Small intestine (tissue), 7 donors: ENCODE measurements around the gene SMDT1. TPM values are rescaled to one million over a fixed set of nuclear protein-coding genes. Genes with fewer than 3 reads are reported as not detected.
A peak's percentile ranks its signal among the peaks of the same experiment; 100 is the strongest.

ENCODE experiments used
- DNase-seq, 2 donors: peaks; one replicate each; pipeline versions ENCODE4 v3.0.0 to v3.0.0-alpha.2; 2013
- FAIRE-seq: peaks from 2 replicates; lab custom pipeline; 2012; peaks lifted over from hg19 to GRCh38; lab: Jason Lieb, UNC
- H3K27ac ChIP-seq, 3 donors: one replicate each; pipeline ENCODE4 v1.5.1; 2013; ENCODE audit warnings: low read length in 2 of 3, mild to moderate bottlenecking in 2 of 3, control low read depth in 1 of 3, inconsistent platforms in 1 of 3, low read depth in 1 of 3, moderate library complexity in 1 of 3
- H3K27me3 ChIP-seq, 3 donors: one replicate each; pipeline ENCODE4 v1.6.1; 2013; ENCODE audit warnings: low read length in 3 of 3, inconsistent platforms in 1 of 3; ENCODE audit not compliant: control insufficient read depth in 3 of 3, insufficient read depth in 3 of 3
- H3K36me3 ChIP-seq, 3 donors: one replicate each; pipeline ENCODE4 v1.6.1; 2013; ENCODE audit warnings: low read length in 3 of 3, inconsistent platforms in 1 of 3, low read depth in 1 of 3, mild to moderate bottlenecking in 1 of 3, moderate library complexity in 1 of 3; ENCODE audit not compliant: control insufficient read depth in 3 of 3, insufficient read depth in 2 of 3
- H3K4me1 ChIP-seq, 3 donors: one replicate each; pipeline ENCODE4 v1.6.1; 2013; ENCODE audit warnings: low read length in 2 of 3, inconsistent platforms in 1 of 3, low read depth in 1 of 3, mild to moderate bottlenecking in 1 of 3, moderate library complexity in 1 of 3; ENCODE audit not compliant: control insufficient read depth in 3 of 3, insufficient read depth in 2 of 3
- H3K4me3 ChIP-seq, 3 donors: one replicate each; pipeline ENCODE4 v1.5.1; 2013; ENCODE audit warnings: low read length in 3 of 3, control low read depth in 1 of 3, inconsistent platforms in 1 of 3, low read depth in 1 of 3, mild to moderate bottlenecking in 1 of 3, moderate library complexity in 1 of 3
- H3K9me3 ChIP-seq, 2 donors: one replicate each; pipeline ENCODE4 v1.6.1; 2013; ENCODE audit warnings: low read depth in 1 of 2, low read length in 1 of 2; ENCODE audit not compliant: control insufficient read depth in 2 of 2, insufficient read depth in 1 of 2
- WGBS, 3 donors: extraction: QIAGEN DNeasy Blood & Tissue Kit; methylation state at CpG; one replicate each; pipeline ENCODE4 v1.1.7; 2013; 5-methylcytosine and 5-hydroxymethylcytosine counted together
- polyA plus RNA-seq, 4 donors: library from polyadenylated mRNA; stranded (reverse) in 3 of 4; unstranded in 1 of 4; fragments of 200-250 nt in 3 of 4; fragments of 120-200 nt in 1 of 4; gene quantifications; one replicate each; pipeline versions ENCODE4 v1.2.1 to v1.2.3, GENCODE V29; 2013
- donor health status: healthy with polysubstance abuse.
- donor health status: control.
- donor health status: control.
- donor health status: Bipolar disorder and iron deficiency.
- donor health status: healthy.

The SMDT1 gene
- polyA plus RNA-seq, 4 donors, result 98.4 to 304 (median 134) TPM

DNA sequence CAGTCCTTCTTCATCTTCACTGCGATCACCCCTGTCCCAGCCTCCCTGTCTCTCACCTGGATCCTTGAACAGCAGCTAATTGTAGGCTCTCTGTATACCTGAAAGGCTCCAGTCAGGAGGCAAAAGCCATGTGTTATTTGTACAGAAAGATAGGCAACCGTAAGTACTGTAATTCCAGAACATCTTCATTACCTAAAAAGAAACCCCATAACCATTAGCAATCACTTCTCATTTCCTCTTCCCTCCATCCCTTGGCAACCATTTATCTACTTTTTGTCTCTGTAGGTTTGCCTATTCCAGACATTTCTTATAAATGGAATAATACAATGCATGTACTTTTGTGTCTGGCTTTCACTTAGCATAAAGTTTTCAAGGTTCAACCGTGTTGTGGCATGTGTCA lies 26.7 kb upstream of the SMDT1 start:
- H3K4me3 ChIP-seq, result no peak overlapping the region
- FAIRE-seq (no peak), DNase-seq (no peak)
- WGBS, 3 donors, result 84 to 88% (median 86%) methylated on average over 3 of the region's 3 CpGs
- H3K27me3 ChIP-seq, result no peaks in the 10 kb centered on the region
- H3K9me3 ChIP-seq, result peaks cover 0 to 3% of the 10 kb centered on the region in 2 donors
- no peak overlapping the region for H3K27ac ChIP-seq
- H3K4me1 ChIP-seq, result no peaks in the 10 kb centered on the region
- no peaks in the 10 kb centered on the region for H3K36me3 ChIP-seq

GRCh38 chr22:42056757-42057511 lies 22.6 kb upstream of the SMDT1 start:
- Histone ChIP-seq H3K27me3 (no peaks in the 10 kb centered on the region), H3K27ac (no peak overlapping the region), H3K4me3 (no peak overlapping the region), H3K4me1 (no peaks in the 10 kb centered on the region), H3K9me3 (peaks cover 0 to 6% of the 10 kb centered on the region in 2 donors), H3K36me3 (peaks cover 8 to 29% (median 15%) of the 10 kb centered on the region in 3 donors)
- no peak for DNase-seq
- no peak for FAIRE-seq
- WGBS, 3 donors, result 98 to 100% (median 100%) methylated on average over 1 of the region's 1 CpG

DNA sequence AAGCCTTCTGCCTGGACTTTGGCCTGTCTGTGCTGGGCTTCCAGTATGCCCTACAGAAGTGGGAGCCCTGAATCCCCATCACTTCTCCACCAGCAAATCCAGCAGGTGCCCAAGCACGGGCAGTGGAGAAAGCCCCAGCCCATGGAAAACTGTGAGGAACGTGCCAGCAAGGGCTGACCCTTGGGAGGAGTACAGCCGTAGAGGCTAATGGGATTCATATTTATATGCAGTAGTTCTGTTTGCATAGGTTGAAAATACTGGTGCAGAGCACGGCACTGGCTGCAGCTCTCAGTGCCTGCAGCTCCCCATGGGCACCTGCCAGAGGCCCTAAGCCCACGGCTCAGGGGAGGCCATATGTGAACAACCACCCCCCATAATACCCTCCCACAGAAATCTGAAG lies 19.0 kb upstream of the SMDT1 start:
- WGBS, 3 donors, result 85 to 95% (median 93%) methylated on average over 5 of the region's 5 CpGs
- DNase-seq (no peak), FAIRE-seq (no peak)
- Histone ChIP-seq H3K9me3 (peaks cover 0 to 6% of the 10 kb centered on the region in 2 donors), H3K4me3 (no peak overlapping the region), H3K27ac (no peak overlapping the region), H3K27me3 (no peaks in the 10 kb centered on the region), H3K36me3 (peaks cover 8 to 46% (median 21%) of the 10 kb centered on the region in 3 donors), H3K4me1 (peaks cover 0 to 3% (median 2%) of the 10 kb centered on the region in 3 donors)

DNA sequence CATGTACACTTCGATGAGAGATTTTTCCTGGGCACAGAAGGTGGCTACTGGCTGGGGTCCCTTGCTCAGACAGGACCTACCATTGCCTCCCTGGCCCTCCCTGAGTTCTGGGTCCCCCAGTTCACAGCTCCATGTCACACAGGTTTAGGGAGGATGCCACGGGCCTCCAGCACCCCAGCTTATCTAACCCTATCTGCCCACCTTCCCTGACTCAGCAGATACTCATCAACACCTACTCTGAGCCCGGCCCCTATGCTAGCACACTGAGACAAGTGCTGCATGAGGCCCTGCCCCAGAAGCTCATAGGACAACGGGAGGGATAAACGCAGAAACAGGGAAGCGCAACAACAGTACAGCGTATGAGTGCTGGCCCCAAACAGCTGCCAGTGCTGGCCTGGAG lies 18.5 kb upstream of the SMDT1 start:
- Histone ChIP-seq H3K9me3 (peaks cover 0 to 6% of the 10 kb centered on the region in 2 donors), H3K36me3 (peaks cover 8 to 52% (median 21%) of the 10 kb centered on the region in 3 donors), H3K4me1 (peaks cover 0 to 3% (median 2%) of the 10 kb centered on the region in 3 donors), H3K27me3 (no peaks in the 10 kb centered on the region), H3K4me3 (no peak overlapping the region), H3K27ac (no peak overlapping the region)
- FAIRE-seq (no peak), DNase-seq (no peak)
- WGBS, 3 donors, result 93 to 99% (median 99%) methylated on average over 7 of the region's 7 CpGs

- H3K27me3 ChIP-seq, result no peaks in the 10 kb centered on the region
- 89 to 95% (median 94%) methylated on average over 10 of the region's 10 CpGs for WGBS, 3 donors
- FAIRE-seq, result no peak
- peaks cover 8 to 68% (median 27%) of the 10 kb centered on the region in 3 donors for H3K36me3 ChIP-seq
- H3K9me3 ChIP-seq, result peaks cover 0 to 3% of the 10 kb centered on the region in 2 donors
- H3K4me3 ChIP-seq, result no peak overlapping the region
- DNase-seq, result no peak
- H3K4me1 ChIP-seq, result peaks cover 0 to 3% (median 2%) of the 10 kb centered on the region in 3 donors
- H3K27ac ChIP-seq, result no peak overlapping the region
Observed at GRCh38 chr22:42062506-42063170, 16.9 kb upstream of the SMDT1 start.

GRCh38 chr22:42064629-42065028 lies 14.9 kb upstream of the SMDT1 start:
- DNase-seq, result peak; percentile 52 to 80
- peak overlapping the region in 1 of 3 donors; percentile 29 for H3K27ac ChIP-seq
- H3K4me3 ChIP-seq, result no peak overlapping the region
- 12 to 70% (median 21%) methylated on average over 1 of the region's 1 CpG for WGBS, 3 donors
- FAIRE-seq, result no peak
- peaks cover 0 to 4% (median 2%) of the 10 kb centered on the region in 3 donors for H3K4me1 ChIP-seq
- H3K9me3 ChIP-seq, result no peaks in the 10 kb centered on the region
- H3K36me3 ChIP-seq, result peaks cover 4 to 72% (median 23%) of the 10 kb centered on the region in 3 donors
- no peaks in the 10 kb centered on the region for H3K27me3 ChIP-seq

DNA sequence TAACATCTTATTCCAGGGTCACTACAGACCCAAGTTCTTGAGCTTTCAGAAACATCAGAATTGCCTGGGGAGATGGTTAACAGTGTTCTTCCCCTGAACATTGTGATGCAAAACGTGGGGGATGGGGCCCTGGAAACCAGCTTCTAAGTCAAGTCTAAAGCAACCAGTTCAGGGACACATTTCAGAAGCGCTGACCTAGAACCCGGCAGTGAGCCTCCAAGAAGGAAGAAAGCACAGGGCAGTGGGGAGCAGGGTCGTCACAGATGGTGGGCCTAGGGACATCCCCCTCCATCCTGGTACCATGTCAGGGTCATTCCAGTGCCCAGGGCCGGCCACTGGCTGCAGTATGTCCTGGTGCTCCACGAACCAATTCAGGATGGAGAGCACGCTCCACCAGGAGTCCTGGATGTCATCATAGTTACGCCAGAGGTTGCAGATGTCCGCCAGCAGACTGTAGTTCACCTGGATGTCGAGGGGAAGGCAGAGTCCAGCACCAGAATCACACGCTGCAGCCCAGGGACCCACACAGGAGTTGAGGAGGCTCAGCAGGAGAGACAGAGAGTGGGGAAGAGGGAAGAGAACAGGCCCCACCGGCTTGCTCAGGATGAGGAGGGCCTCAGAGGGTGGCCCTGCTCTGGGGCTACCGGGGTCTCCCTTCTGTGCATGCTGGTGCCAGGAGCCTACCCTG lies 13.9 kb upstream of the SMDT1 start:
- Histone ChIP-seq H3K9me3 (no peaks in the 10 kb centered on the region), H3K27me3 (no peaks in the 10 kb centered on the region), H3K4me1 (peaks cover 0 to 10% (median 5%) of the 10 kb centered on the region in 3 donors), H3K4me3 (no peak overlapping the region), H3K27ac (no peak overlapping the region), H3K36me3 (peaks cover 4 to 63% (median 17%) of the 10 kb centered on the region in 3 donors)
- no peak for FAIRE-seq
- DNase-seq, result no peak
- WGBS, 3 donors, result 88 to 90% (median 89%) methylated on average over 12 to 13 of the region's 13 CpGs

DNA sequence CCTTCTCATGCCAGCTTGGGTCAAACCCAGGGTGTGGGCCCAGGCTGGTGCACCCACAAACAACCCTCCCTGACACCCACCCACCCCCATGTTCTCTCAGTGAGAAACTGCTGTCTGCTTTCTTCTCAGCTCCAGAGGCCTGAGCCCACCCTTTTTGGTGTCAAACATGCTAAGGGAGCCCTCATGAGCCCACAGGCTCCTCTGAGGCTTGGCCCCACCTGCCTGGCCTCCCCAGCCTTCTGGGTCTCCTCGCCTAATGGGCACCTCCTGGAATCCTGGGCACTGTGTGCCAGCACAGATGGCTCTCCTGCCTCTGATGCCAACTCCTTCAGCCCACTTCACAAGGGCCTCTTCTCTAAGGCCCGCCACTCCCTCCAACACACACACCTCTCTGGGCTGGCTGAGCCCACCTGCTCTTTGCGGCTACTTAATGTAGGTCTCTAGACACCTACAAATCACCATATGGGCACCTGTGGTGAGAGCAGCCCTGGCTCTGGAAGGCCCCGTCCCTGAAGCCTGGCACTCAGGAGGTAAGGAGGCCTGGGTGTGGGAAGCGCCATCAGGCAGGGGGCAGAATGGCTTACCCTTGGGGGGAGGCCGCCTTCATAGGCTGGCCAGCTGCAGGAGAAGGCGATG lies 13.3 kb upstream of the SMDT1 start:
- no peak for FAIRE-seq
- Histone ChIP-seq H3K36me3 (peaks cover 3 to 56% (median 14%) of the 10 kb centered on the region in 3 donors), H3K27ac (no peak overlapping the region), H3K27me3 (no peaks in the 10 kb centered on the region), H3K9me3 (no peaks in the 10 kb centered on the region), H3K4me1 (peaks cover 0 to 13% (median 5%) of the 10 kb centered on the region in 3 donors), H3K4me3 (no peak overlapping the region)
- DNase-seq, result no peak
- 96 to 98% (median 97%) methylated on average over 7 of the region's 7 CpGs for WGBS, 3 donors
